ENCODE data around the gene CGB2. TPM values are rescaled to one million over a fixed set of nuclear protein-coding genes. Genes with fewer than 3 reads are reported as not detected.

The CGB2 gene
- total RNA-seq, 1 experiment from 2014 or later: not detected

DNA sequence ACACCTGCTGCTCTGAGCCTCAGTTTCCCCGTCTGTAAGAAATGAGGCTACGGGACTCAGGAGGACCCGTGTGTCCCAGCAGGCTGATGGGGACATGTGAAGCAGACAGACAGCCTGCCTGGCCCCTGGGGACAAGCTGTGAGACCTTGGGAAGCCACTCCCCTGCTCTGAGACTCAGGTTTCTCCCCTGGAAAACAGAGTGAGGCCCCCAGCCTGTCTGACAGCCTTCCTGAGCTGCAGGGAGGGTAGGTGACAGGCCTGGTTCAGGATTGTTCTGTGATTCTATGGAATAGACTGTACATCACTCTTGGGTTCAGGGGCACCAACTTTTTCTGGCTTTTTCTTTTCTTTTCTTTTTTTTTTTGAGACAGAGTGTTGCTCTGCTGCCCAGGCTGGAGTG is 35.9 kb downstream of the CGB2 start:
- no peak for DNase-seq (ENCODE audit: low read depth)

DNA sequence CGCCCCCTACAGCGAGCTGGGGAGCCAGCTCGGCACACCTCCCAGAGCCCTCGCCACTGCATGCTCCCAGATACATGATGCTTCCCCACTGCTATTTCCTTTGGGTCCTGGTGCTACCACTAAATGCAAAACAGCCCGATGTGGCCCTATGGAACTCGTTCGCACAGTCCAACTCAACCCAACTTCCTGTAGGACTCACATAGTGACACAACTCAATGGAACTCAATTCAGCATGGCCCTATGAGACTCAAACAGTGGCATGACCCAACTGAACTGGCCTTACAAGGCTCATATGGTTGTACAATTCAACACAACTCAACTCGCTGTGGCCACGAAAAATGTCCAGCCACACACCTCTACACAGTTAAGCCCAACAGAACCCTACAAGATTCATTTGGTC is 37.3 kb downstream of the CGB2 start:
- DNase-seq (ENCODE audit: low read depth): no peak

DNA sequence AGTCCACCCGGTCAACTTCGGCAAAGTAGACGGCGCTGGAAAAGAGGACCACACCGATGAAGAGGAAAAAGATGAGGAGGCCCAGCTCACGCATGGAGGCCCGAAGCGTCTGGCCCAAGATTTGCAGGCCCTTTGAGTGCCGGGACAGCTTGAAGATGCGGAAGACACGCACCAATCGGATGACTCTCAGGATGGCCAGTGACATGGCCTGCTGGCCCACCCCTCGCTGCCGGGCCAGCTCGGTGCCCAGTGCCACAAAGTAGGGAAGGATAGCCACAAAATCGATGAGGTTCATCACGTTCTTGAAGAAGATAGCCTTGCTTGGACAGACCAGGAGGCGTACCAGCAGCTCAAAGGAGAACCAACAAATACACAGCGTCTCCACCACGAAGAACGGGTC is 38.7 kb downstream of the CGB2 start:
- no peak for DNase-seq (ENCODE audit: low read depth)

DNA sequence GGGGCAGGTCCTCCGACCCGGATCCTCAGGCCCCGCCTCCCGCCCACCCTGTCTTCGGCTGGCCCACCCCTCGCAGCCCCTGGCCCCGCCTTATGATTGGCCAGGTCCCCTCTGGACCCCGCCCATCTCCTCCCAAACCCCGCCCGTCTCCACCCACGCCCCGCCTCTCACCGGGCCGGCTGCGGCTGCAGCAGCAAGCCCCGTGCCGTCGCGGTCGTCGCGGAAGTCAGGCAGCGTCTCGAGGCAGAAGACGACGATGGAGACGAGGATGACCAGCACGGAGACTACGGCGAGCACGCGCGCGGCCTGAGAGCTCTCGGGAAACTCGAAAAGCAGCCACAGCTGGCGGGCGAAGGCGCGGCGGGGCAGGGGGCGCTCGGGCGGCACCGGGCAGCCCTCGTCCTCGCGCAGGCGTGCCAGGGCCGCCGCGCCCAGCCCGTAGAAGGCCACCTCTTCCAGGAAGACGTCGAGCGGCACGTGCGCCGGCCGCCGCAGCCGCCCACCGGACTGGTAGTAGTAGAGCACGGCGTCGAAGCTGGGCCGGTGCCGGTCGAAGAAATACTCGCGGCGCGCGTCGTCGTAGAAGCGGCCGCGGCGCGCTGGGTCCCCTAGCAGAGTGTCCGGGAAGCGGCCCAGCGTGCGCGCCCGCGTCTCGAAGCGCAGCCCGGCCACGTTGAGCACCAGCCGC is 40.3 kb downstream of the CGB2 start:
- DNase-seq (ENCODE audit: low read depth): no peak

DNA sequence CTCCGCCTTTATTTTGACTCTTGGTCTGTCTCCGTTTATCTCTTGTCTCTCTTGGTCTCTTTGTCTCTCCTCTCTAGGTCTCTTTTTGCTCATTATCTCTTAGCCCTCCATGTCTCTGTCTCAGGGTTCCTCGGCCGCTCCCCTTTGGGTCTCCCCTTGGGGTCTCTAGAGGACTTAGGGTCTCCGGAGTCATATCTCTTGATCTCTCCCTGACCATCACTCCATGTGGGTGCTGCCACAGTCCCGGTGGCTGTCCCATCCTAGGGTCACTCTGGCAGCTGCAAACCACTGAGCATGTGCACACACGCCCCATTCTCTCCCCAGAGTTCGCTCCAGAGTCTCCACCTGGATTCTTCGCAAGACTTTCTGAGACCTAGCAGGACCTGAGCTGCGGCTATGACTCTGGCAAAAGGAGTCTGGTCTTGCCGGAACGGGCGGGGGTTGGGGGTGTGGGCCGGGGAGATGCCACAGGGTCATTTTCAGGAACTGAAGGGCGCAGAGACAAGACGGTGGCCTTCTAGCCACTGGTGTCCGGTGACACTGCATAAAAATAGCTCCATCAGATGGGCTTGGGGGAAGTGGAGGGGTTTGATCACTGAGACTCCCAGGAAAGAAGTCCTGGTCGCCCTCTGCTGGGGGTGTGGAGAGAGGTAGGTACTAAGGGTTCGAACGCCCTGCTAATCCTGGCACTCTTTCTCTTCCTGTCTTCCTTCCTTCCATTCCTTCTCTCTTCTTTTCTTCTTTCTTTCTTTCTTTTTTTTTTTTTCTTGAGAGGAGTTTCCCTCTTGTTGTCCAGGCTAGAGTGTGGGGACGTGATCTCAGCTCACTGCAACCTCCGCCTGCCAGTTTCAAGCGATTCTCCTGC is 42.1 kb downstream of the CGB2 start:
- DNase-seq (ENCODE audit: low read depth): peak; percentile 40

DNA sequence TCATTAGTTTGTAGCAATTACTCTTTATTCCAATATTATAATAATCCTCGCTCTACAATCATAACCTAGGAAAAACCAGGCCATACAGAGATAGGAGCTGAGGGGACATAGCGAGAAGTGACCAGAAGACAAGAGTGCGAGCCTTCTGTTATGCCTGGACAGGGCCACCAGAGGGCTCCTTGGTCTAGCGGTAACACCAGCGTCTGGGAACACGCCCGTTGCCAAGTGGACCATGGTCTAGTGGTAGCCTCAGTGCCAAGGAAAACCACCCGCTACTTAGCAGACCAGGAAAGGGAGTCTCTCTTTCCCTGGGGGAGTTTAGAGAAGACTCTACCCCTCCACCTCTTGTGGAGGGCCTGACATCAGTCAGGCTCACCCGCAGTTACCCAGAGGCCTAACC is 43.2 kb downstream of the CGB2 start:
- DNase-seq (ENCODE audit: low read depth): peak; percentile 74

DNA sequence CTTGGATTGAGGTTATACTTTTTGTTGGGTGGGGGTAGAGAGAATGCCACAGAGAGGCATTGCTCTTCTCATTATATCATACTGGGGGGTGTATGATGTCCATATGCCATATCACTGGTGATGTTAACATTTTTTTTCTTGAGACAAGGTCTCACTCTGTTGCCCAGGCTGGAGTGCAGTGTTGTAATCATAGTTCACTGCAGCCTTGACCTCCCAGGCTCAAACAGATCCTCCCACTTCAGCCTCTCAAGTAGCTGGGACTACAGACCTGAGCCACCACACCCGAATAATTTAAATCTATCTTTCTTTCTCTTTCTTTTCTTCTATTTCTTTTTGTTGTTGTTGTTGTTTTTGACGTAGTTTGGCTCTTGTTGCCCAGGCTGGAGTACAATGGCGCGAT is 48.7 kb downstream of the CGB2 start:
- no peak for DNase-seq (ENCODE audit: low read depth)

DNA sequence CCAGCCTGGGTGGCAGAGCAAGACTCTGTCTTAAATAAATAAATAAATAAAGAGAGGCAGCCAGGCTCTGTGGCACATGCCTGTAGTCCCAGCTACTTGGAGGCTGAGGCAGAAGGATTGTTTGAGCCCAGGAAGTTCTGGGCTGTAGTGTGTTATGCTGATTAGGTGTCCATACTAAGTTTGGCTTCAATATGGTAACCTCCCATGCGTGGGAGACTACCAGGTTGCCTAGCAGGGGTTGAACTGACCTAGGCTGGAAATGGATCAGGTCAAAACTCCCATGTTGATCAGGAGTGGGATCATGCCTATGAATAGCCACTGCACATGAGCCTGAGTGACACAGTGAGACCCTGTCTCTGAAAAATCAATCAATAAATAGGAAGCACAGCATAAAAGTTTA is 49.6 kb downstream of the CGB2 start:
- DNase-seq (ENCODE audit: low read depth): no peak

Other genes starting within 250 kb of the CGB2 start
- 61.9 and 63.8 TPM in 2 replicates for gene BCAT2, start 220.9 kb upstream of the CGB2 start, total RNA-seq (2014; rRNA removed; shearing (Covaris generic))
- gene HSD17B14, start 195.4 kb upstream of the CGB2 start, total RNA-seq (2014; rRNA removed; shearing (Covaris generic)): 0.84 and 3.0 TPM in 2 replicates
- 1.8 and 4.4 TPM in 2 replicates for gene PLEKHA4, start 163.3 kb upstream of the CGB2 start, total RNA-seq (2014; rRNA removed; shearing (Covaris generic))
- gene PPP1R15A, start 159.5 kb upstream of the CGB2 start, total RNA-seq (2014; rRNA removed; shearing (Covaris generic)): 25.7 and 27.3 TPM in 2 replicates
- not detected in 2 replicates for gene TULP2, start 133.1 kb upstream of the CGB2 start, total RNA-seq (2014; rRNA removed; shearing (Covaris generic))
- gene NUCB1, start 131.6 kb upstream of the CGB2 start, total RNA-seq (2014; rRNA removed; shearing (Covaris generic)): 203 and 249 TPM in 2 replicates
- not detected in 2 replicates for gene DHDH, start 98.2 kb upstream of the CGB2 start, total RNA-seq (2014; rRNA removed; shearing (Covaris generic))
- 66.6 and 98.1 TPM in 2 replicates for gene BAX, start 77.0 kb upstream of the CGB2 start, total RNA-seq (2014; rRNA removed; shearing (Covaris generic))
- 4,698 and 4,789 TPM in 2 replicates for gene FTL, start 66.6 kb upstream of the CGB2 start, total RNA-seq (2014; rRNA removed; shearing (Covaris generic))
- 47.6 and 60.1 TPM in 2 replicates for gene GYS1, start 38.6 kb upstream of the CGB2 start, total RNA-seq (2014; rRNA removed; shearing (Covaris generic))
- 384 and 389 TPM in 2 replicates for gene RUVBL2, start 38.0 kb upstream of the CGB2 start, total RNA-seq (2014; rRNA removed; shearing (Covaris generic))
- gene LHB, start 14.8 kb upstream of the CGB2 start, total RNA-seq (2014; rRNA removed; shearing (Covaris generic)): 0.68 TPM in 1 of 2 replicates, not detected in the other
- gene CGB3, start 7.6 kb upstream of the CGB2 start, total RNA-seq (2014; rRNA removed; shearing (Covaris generic)): not detected in 2 replicates
- gene CGB1, start 5.0 kb downstream of the CGB2 start, total RNA-seq (2014; rRNA removed; shearing (Covaris generic)): not detected in 2 replicates
- gene CGB5, start 12.0 kb downstream of the CGB2 start, total RNA-seq (2014; rRNA removed; shearing (Covaris generic)): not detected in 2 replicates
- not detected in 2 replicates for gene CGB8, start 17.2 kb downstream of the CGB2 start, total RNA-seq (2014; rRNA removed; shearing (Covaris generic))
- 0.10 and 0.72 TPM in 2 replicates for gene CGB7, start 25.9 kb downstream of the CGB2 start, total RNA-seq (2014; rRNA removed; shearing (Covaris generic))
- not detected in 2 replicates for gene NTF4, start 32.9 kb downstream of the CGB2 start, total RNA-seq (2014; rRNA removed; shearing (Covaris generic))
- not detected in 2 replicates for gene KCNA7, start 40.8 kb downstream of the CGB2 start, total RNA-seq (2014; rRNA removed; shearing (Covaris generic))
- gene SNRNP70, start 53.6 kb downstream of the CGB2 start, total RNA-seq (2014; rRNA removed; shearing (Covaris generic)): 111 and 119 TPM in 2 replicates
- gene LIN7B, start 82.5 kb downstream of the CGB2 start, total RNA-seq (2014; rRNA removed; shearing (Covaris generic)): 6.0 and 14.6 TPM in 2 replicates
- gene C19orf73, start 87.3 kb downstream of the CGB2 start, total RNA-seq (2014; rRNA removed; shearing (Covaris generic)): 4.4 and 5.3 TPM in 2 replicates
- 8.3 and 10.4 TPM in 2 replicates for gene PPFIA3, start 87.7 kb downstream of the CGB2 start, total RNA-seq (2014; rRNA removed; shearing (Covaris generic))
- under 0.01 TPM in 1 of 2 replicates, not detected in the other for gene HRC, start 123.5 kb downstream of the CGB2 start, total RNA-seq (2014; rRNA removed; shearing (Covaris generic))
- gene TRPM4, start 125.9 kb downstream of the CGB2 start, total RNA-seq (2014; rRNA removed; shearing (Covaris generic)): 8.3 and 9.7 TPM in 2 replicates

Measured in RPMI7951 (cell line).